ENCODE measurements around the gene SPDYE6.
"Not testable (repeated sequence)": the region's sequence is repeated elsewhere in the genome, so short reads cannot be mapped to it uniquely, and the experiment has no call there.

Gene SPDYE6

DNA sequence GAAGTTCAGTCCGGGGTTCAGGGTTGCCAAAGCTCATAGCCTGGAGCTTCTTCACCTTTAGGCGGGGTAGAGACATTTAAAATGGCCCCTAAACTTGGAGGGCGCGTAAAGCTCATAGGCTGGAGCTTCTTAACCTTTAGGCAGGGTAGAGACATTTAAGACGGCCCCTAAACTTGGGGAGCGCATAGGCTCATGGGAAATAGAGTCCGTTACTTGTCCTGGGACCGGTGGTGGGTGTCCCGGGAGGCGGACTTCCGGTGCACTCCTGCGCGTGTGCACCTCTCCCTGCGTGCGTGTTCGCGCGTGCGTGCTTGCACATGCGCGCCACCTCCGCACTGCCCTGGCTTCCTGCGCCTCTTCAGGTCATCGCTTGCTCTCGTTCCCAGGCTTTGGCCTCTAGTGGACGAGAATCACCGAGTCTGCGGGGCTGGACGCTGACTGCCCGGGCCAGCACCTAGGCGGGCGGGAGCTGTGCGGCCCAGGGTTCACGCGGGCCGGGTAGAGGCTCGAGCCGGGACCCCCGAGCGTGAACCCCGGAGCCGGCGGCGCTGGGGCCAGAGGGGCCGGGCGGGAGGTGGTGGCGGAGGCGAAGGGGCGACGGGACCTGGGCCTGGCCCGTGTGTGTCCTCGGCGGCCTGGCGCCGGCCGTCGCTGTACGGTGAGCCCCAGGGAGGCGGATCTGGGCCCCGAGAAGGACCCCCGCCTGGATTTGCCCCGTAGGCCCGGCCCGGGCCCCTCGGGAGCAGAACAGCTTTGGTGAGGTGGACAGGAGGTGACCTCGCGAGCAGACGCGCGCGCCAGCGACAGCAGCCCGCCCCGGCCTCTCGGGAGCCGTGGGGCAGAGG is 7.5 kb upstream of the SPDYE6 start:
- DNase-seq: peak; percentile 86

DNA sequence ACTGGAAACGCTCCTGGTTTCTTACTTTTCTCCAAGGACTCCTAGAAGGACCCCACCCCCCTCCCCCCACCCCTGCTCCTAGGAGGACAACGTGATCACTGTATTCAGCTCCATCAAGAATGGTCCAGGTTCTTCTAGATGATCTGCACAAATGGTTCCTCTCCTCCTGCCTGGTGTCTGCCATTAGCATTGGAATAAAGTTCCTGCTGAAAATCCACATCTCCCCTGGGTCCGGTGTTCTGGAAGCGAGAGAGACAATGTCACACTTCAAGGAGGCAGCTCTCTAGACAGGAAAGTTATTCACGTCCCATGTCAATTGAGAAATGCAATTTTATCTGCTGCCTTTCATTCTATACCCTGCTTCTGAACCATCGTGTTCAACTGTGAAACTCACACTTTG is 9.3 kb downstream of the SPDYE6 start:
- not testable (repeated sequence) for DNase-seq

DNA sequence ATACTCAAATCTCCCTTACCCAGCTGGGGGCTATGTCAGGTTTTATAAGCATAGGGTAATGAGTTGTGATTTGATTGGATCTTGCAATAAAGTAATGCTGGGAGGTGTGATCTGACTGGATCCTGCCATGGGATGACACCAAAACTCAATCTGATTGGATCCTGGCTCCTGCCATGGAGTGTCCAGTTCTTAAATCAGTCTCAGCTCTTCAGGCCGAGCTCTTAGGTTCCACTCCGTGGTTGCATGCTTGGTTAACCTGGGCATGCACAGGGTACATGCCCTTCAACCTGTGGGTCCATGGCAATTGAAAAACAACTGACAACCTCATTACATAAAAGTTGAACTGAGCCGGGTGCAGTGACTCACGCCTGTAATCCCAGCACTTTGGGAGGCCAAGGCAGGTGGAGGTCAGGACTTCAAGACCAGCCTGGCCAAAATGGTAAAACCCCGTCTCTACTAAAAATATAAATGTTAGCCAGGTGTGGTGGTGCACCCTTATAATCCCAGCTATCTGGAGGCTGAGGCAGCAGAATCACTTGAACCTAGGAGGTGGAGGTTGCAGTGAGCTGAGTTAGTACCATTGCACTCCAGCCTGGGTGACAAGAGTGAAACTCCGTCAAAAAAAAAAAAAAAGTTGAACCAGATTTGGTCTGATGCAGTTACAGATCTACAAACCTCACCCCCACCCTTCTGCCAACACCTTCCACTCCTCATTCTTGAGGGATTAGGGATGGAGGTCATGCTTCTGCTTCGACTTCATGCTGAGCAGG is 15.5 kb downstream of the SPDYE6 start:
- not testable (repeated sequence) for DNase-seq

DNA sequence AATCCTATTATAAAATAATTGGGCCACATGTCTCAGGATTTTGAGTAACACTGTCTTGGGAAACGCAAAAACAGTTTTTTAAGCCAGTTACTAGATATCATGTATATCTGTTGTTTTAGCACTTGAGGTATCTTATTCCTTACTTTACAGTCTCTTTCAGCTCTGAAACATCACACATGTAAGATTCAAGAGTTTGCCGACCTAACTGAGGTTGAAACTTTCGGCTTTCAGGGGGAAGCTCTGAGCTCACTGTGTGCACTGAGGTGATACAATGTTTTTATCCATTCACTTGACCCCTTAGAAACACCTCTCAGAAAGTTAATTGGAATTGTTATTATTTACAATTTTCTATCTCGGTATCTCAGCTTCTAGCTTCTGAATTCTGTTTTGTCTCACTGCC is 18.8 kb downstream of the SPDYE6 start:
- DNase-seq: not testable (repeated sequence)

DNA sequence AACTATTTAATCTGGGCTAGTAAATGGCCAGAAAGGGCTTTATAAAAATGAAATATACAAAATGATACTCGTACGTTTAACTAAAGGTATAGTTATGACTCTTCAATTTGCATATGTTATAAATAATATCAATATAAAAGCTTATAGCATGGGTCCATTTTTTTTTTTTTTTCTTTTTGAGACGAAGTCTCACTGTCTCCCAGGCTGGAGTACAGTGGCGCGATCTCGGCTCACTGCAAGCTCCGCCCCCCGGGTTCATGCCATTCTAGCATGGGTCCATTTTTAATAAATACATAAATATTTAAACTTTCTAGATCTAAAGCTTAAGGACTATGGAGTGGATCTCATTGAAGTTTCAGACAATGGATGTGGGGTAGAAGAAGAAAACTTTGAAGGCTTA is 19.2 kb downstream of the SPDYE6 start:
- DNase-seq: not testable (repeated sequence)

DNA sequence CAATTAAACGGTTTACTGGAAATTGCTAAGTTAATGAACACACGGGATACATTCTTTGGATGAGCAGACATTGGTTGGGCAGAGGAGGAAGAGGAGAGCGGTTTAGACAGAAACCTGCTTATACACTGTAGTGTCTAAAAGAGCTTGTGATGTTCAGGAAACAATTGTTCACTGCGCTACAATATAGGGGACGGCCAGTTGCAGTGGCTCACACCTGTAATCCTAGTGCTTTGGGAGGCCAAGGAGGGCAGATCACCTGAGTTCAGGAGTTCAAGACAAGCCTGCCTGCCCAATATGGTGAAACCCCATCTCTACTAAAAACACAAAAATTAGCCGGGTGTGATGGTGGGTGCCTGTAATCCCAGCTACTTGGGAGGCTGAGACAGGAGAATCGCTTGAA is 20.7 kb downstream of the SPDYE6 start:
- not testable (repeated sequence) for DNase-seq

DNA sequence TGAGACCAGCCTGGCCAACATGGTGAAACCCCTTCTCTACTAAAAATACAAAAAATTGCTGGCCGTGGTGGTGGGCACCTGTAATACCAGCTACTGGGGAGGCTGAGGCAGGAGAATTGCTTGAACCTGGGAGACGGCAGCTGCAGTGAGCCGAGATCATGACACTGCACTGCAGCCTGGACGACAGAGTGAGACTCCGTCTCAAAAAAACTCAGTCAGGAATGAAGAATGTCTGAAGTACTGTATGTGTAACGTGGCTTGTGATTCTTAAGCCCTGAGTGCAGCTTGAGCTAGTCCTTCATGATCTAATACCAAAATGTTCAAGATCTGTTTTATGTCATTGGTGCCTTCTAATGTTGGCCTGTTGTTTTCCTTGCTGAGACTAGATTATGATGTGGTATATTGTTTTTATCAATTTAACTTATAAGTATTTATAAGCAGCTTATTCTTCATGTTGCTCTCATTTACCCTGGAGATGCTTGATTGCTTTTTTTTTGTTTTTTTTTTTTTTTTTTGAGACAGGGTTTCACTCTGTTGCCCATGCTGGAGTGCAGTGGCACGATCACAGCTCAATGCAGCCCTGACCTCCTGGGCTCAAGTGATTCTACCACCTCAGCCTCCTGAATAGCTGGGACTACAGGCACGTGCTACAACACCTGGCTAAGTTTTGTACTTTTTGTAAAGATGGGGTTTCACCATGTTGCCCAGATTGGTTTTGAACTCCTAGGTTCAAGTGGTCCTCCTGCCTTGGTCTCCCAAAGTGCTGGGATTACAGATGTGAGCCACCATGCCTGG is 25.4 kb downstream of the SPDYE6 start:
- not testable (repeated sequence) for DNase-seq

DNA sequence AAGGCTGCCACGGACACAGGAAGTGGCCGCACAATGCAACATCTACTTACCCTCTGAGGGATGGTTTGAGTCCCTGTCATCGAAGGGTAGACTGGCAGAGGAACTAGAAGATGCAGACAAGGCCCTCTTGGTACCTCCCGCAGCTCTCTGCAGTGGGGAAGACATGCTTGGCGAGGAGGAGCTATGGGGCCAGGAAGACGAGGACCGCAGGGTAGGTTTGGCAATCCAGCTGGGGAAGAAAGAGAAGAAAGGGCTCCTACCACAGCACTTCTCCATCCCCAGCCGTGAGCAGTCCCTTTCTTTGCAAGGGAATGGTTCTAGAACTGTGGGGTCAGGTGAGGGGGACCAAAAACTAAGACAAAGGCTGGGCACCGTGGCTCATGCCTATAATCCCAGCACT is 26.9 kb downstream of the SPDYE6 start:
- DNase-seq: not testable (repeated sequence)

DNA sequence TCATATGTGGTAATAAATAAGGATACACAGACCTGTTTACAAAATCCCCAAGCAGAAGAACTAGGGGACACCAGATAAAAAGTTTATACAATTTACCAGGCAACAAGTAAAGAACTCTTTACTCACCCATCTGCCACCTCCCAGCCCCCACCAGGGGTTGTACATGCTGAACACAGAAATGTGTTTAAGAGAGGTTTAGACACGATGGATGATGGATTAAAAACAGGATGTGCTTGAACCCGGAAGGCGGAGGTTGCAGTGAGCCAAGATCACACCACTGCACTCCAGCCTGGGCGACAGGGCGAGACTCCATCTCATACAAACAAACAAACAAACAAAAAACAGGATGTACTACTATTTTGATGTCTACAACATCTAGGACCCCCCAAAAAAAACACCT is 27.4 kb downstream of the SPDYE6 start:
- not testable (repeated sequence) for DNase-seq

DNA sequence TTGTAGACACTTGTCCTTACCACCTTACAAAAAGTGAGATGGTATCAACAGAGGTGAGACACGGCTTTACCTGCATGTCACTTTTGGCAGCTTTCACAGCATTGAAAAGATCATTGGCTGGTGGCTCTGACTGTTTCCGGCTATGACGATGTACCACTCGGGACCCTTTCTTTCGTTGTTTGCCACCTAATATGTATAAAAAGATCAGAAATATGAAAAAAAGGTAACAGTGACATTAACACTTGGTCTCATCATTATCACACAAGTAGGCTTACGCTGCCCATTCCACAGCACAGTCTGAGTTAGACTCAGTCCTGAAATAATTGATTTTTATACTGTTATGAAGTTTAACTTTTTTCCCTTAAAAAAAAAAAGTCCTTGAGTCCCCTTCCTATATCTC is 29.1 kb downstream of the SPDYE6 start:
- not testable (repeated sequence) for DNase-seq

DNA sequence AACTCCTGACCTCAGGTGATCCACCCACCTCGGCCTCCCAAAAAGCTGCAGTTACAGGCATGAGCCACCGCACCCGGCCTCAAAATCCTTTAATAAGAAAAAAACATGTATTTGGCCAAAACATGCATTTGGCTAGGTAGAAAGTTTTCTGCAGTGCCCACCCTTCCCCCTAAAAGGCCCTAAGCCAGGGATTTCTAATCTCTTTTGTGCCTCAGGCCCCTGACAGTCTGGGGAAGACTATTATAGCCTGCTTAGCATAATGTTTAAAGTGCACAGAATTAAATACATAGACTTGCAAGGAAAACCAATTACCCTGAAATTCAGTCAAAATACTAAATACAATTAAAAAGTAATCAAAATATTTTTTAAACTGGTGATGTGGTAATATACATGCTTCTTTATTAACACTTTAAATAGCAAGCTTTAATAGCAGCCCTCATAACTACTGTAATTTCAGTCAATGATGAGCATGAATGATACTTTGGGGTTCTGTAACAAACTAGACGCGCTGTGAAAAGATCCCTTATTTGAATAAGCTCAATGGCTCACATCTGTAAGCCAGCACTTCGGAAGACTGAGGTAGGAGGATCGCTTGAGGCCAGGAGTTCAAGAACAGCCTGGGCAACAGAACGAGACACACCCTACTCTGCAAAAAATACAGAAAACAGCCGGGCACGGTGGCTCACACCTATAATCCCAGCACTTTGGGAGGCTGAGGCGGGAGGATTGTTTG is 29.9 kb downstream of the SPDYE6 start:
- no peak for DNase-seq

DNA sequence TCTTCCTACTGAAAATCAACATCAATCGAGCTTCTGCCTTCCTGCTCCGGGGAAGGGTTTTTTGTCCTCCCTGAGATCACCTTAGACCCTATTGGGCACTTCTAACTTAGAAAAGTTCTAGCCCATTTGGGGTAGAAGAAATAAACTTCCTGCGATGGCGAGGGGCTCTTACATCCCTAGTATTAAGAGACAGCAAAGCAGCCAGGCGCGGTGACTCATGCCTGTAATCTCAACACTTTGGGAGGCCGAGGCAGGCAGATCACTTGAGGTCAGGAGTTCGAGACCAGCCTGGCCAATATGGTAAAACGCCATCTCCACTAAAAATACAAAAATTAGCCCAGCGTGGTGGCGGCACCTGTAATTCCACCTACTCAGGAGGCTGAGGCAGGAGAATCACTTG is 31.1 kb downstream of the SPDYE6 start:
- not testable (repeated sequence) for DNase-seq

DNA sequence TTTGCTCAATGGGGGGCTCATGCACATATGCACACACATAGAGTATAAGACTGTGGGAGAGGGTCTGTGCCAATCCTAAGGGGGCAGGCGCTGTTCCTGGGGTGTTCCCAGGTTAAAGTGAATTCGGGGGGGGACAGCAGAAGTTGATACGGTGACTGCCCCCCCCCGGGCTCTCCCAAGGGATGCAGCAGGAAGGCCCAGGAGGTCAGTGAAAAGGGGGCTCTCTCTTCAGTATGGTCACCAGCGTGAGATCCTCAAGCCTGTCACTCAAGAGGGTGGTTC is 32.4 kb downstream of the SPDYE6 start:
- no peak for DNase-seq

DNA sequence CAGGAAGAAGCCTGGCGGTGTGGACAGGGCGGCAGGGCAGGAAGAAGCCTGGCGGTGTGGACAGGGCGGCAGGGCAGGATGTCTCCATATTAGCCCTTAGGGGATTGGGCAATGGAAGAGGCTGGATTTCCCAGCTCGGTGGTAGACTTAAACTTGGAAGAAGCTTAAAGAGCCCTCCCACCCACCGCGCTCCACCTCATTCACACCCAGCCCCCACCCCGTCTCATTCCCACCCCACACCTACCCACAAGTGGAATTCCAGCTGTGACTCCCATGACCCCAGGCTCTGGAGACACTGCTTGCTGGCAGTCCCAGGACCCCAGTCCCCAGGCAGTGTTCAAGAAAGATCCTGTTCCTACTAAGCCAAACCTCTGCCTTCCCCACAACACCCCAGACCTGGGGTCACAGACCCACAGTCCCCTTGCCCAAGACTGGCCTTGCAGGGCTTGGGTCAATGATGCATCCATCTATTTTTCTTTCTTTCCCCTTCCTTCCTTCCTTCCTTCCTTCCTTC is 34.0 kb downstream of the SPDYE6 start:
- DNase-seq: no peak

DNA sequence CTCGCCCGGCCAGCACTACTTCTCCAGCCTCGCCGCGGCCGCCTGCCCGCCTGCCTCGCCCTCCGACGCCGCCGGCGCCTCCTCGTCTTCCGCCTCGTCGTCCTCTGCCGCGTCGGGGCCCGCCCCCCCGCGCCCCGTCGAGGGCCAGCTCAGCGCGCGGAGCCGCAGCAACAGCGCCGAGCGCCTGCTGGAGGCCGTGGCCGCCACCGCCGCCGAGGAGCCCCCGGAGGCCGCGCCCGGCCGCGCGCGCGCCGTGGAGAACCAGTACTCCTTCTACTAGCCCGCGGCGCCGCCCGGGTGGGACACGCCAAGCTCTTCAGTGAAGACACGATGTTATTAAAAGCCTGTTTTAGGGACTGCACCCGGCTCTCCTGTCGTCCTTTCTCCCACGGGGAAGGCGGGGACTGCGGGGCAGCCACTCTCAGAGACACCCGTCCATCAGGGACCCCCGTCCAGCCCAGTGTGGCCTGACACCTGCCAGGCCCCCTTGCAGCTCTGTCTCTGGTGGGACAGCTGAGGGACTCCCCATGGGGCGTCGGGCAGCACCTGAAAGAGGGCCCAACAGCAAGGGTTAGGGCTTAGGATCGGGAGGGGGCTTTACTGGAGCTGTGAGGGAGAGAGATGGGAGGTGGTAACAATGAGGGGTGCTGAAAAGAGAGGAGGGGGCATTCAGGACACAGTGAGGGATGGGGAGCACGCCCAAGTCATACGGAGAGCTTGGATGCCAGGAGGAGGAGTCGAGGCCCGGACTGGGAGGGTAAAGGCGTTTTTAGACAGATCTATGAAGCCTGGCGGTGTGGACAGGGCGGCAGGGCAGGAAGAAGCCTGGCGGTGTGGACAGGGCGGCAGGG is 34.7 kb downstream of the SPDYE6 start:
- peak; percentile 25 for DNase-seq

DNA sequence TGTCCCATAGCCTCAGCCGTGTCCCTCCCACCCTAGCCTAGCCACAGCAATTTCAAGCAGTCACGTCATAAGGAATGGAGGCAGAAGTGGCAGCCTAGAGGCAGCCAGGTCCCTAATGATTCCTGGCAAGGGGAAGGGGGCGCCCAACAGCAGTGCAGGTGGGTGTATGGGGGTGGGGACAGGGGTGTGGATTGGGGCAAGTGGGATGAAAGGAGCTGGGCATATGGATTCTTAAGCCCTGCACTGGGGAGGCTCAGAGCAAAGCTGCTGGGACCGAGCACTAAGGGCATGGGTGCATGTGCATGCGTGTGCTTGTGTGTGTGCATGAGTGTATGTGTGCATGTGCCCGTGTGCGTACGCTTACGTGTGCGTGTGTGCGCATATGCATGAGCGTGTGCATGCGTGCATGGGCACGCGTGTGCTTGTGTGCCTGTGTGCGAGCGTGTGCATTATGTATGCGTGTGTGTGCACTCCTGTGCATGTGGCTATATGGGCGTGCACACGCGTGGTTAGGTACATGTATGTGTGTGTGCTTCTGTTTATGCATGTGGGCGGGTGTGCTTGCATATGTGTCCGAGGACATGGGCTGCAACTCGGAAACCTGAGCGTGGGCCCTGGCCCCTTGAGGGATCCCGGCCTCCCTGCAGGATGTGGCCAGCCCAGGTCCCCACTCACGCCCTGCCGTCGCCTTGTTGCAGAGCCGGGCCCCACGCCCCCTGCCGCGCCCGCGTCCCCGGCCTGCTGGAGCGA is 35.5 kb downstream of the SPDYE6 start:
- DNase-seq: no peak

DNA sequence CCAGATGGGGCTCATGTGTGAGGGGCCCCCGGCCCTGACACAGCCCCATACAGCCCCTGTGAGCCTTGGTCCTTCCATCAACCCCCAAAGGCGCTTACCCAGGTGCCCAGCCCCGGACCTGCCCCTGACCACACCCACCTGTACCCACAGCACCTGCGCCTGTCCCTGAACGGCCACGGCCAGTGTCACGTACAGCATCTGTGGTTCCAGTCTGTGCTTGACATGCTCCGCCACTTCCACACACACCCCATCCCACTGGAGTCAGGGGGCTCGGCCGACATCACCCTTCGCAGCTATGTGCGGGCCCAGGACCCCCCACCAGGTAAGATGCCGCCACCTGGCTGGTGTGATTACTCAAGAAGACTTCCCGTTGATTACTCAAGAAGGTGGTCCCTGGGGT is 36.1 kb downstream of the SPDYE6 start:
- no peak for DNase-seq

DNA sequence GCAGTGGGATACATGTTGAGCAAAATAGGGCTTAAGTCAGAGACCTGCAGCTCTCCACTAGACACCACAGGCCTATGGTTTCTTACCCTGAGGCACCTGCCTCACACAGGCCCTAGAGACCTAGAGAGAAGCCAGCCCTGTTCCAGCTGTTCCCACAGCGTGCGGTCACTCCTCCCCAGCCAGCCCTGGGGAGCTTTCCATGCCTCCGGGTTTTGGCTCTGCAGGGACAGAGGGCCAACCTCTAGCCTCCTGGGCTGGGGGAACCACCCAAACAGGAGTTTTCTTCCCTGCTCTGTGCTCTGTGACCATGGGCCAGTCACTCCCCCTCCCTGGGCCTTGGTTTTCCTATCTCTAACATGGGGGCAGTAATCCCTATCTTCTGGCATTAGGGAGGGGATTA is 36.6 kb downstream of the SPDYE6 start:
- DNase-seq: no peak

DNA sequence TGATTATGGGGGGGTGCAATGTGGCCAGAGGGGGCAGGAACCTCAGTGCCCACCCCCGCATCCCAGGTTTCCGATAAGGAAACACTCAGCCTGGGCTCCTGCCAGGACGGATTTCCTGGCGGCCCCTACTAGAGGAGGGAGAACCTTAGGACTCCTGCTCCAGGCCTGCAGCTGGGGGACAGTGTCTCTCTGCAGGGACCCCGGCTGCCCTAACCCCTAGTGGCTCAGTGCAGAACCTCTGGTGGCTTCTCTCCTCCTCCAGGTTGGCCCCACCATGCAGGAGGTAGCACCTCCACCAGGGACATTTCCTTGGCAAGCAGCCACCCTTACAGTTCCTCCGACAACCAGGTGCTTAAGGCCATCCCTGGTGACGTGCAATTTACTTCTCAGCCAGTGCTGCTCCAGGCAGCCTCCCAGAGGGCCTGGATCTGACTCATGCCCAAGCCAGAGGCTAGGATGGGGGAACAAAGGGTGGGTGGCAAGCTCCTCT is 37.7 kb downstream of the SPDYE6 start:
- no peak for DNase-seq

DNA sequence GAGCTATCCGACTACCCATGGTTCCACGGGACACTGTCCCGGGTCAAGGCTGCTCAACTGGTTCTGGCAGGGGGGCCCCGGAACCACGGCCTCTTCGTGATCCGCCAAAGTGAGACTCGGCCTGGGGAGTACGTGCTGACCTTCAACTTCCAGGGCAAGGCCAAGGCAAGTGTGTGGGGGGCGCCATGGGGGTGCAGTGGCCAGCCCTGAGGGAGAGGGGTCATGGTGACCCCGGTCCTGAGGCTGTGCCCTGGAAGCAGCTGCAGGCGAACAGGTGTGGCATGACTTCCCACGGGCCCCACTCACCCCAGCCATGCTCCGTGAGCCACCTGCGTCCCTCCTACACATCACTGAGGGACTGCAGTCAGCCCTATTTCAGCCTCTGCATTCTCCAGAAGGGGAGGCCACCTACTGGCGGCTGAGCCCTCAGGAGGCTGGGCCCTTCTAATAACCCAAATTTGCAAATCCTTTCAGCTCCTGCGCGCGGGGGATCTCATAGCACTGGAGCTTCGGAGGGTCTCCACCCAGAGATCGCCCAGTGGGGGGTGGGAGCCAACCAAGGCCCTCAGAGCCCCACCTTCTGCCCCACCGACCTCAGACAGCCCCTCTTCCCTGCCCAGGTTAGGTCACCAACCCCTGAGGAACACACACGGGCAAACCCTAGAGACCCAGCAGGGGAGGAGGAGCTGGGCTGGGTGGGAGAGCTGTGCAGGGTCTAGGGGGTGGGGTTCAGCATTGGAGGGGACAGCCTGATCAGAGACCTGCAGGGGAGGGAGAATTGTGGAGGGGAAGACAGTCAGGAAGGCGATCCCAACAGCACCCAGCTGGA is 38.8 kb downstream of the SPDYE6 start:
- no peak for DNase-seq

Data from activated gamma-delta T cell (primary cell).